ENCODE measurements around the gene PLPP4. TPM values are rescaled to one million over a fixed set of nuclear protein-coding genes. Genes with fewer than 3 reads are reported as not detected.

PLPP4 gene
- total RNA-seq, 2 experiments from 2014 or later = not detected

DNA sequence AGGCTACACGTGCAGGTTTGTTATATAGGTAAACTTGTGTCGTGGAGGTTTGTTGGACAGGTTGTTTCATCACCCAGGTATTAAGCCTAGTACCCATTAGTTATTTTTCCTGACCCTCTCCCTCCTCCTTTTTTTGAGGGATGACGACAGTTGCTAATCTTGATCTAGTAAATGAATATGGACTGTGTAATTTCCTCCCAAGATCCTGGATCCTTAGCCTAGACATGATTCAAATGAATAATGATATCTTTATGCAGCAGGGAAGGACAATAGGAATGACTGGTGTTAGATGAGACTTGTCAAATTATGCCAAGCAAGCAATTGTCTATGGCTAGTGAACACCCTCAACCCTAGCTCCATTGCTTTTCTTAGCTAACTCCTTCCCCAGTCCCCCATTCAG is 156.2 kb downstream of the PLPP4 start:
- no peaks in the 10 kb centered on the region for H3K27me3 ChIP-seq (ENCODE audit: control insufficient read depth in 1 of 2, insufficient read depth in 2 of 2, low read length in 2 of 2)
- TF ChIP-seq, protein P1, sequence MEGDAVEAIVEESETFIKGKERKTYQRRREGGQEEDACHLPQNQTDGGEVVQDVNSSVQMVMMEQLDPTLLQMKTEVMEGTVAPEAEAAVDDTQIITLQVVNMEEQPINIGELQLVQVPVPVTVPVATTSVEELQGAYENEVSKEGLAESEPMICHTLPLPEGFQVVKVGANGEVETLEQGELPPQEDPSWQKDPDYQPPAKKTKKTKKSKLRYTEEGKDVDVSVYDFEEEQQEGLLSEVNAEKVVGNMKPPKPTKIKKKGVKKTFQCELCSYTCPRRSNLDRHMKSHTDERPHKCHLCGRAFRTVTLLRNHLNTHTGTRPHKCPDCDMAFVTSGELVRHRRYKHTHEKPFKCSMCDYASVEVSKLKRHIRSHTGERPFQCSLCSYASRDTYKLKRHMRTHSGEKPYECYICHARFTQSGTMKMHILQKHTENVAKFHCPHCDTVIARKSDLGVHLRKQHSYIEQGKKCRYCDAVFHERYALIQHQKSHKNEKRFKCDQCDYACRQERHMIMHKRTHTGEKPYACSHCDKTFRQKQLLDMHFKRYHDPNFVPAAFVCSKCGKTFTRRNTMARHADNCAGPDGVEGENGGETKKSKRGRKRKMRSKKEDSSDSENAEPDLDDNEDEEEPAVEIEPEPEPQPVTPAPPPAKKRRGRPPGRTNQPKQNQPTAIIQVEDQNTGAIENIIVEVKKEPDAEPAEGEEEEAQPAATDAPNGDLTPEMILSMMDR (IDR thresholded peaks at IDR 0.05) = no peak
- H3K27me3 Mint-ChIP-seq = no peaks in the 10 kb centered on the region
- H3K9me3 ChIP-seq (ENCODE audit: control insufficient read depth in 1 of 2, insufficient read depth in 1 of 2, low read length in 2 of 2) = no peaks in the 10 kb centered on the region
- DNase-seq (no peak), ATAC-seq (ENCODE audit: poor library complexity) (no peak)
- no peaks in the 10 kb centered on the region for H3K36me3 ChIP-seq (ENCODE audit: insufficient read depth, low read length)
- no peaks in the 10 kb centered on the region for H3K4me1 ChIP-seq (ENCODE audit: insufficient read depth, low read length)
- no peak overlapping the region for H3K27ac ChIP-seq (ENCODE audit: low read depth in 1 of 2, low read length in 2 of 2)
- no peaks in the 10 kb centered on the region for H3K9me3 Mint-ChIP-seq
- no peak overlapping the region for H3K27ac Mint-ChIP-seq
- H3K4me3 ChIP-seq (ENCODE audit: low read length) = no peak overlapping the region
- no peak overlapping the region for H3K4me3 Mint-ChIP-seq
- no peaks in the 10 kb centered on the region for H3K36me3 Mint-ChIP-seq (ENCODE audit: low read depth)
- intact Hi-C loops (cut with DNase I, micrococcal nuclease) = no loop called here
- H3K4me1 Mint-ChIP-seq (ENCODE audit: low read depth) = no peaks in the 10 kb centered on the region
- CTCF ChIA-PET = no interaction called here
- POLR2A ChIA-PET = no interaction called here

DNA sequence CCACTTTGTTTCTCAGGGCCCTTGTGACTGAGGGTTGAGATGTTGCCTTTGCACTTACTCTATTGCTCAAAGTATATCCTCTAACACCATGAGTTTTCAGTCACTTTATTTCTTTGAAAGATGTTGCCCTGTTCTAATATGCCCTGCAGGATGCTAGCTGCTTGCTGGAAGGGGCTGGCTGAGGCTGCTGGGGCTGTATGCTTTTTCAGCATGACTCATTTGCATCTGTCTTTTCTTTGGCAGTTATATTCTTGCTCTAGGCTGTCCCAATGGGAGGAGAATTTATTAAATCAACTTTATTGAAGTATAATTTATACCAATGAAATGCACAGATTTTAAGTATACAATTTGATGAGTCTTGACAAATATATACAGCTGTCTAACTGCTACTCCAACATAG is 157.7 kb downstream of the PLPP4 start:
- no peak overlapping the region for H3K27ac Mint-ChIP-seq
- ATAC-seq (ENCODE audit: poor library complexity) = no peak

DNA sequence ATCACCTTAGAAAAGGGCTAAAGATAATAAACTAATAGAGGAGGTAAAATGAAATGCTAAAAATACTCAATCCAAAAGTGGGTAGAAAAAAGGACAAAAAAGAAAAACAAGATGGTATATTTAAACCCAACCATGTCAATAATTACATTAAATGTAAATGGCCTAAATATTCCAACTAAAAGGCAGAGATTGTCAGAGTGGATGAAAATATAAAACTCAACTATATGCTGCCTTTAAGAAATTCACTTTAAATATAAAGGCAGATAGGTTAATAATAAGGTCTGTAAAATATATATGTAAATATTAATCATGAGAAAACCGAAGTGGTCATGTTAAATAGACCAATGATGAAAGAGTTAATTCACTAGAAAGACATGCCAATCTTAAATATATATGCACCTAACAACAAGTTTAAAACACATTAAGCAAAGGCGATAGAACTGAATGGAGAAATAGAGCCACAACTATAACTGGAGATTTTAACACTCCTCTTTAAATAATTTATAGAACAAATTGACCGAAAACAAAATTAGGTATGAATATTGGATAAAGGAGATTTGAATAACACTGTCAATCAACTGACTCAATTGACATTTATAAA is 159.4 kb downstream of the PLPP4 start:
- no peaks in the 10 kb centered on the region for H3K9me3 ChIP-seq (ENCODE audit: control insufficient read depth in 1 of 2, insufficient read depth in 1 of 2, low read length in 2 of 2)
- ATAC-seq (ENCODE audit: poor library complexity) (no peak), DNase-seq (no peak)
- Mint-ChIP-seq H3K27ac (no peak overlapping the region), H3K4me1 (ENCODE audit: low read depth) (no peaks in the 10 kb centered on the region), H3K27me3 (no peaks in the 10 kb centered on the region), H3K9me3 (no peaks in the 10 kb centered on the region), H3K36me3 (ENCODE audit: low read depth) (no peaks in the 10 kb centered on the region), H3K4me3 (no peak overlapping the region)
- intact Hi-C loops (cut with DNase I, micrococcal nuclease) = no loop called here
- no peak overlapping the region for H3K4me3 ChIP-seq (ENCODE audit: low read length)
- ChIA-PET CTCF (no interaction called here), POLR2A (no interaction called here)
- H3K27ac ChIP-seq (ENCODE audit: low read depth in 1 of 2, low read length in 2 of 2) = no peak overlapping the region
- no peaks in the 10 kb centered on the region for H3K36me3 ChIP-seq (ENCODE audit: insufficient read depth, low read length)
- no peaks in the 10 kb centered on the region for H3K4me1 ChIP-seq (ENCODE audit: insufficient read depth, low read length)
- no peaks in the 10 kb centered on the region for H3K27me3 ChIP-seq (ENCODE audit: control insufficient read depth in 1 of 2, insufficient read depth in 2 of 2, low read length in 2 of 2)
- TF ChIP-seq, protein P1 (IDR thresholded peaks at IDR 0.05) = no peak

More for the DNA sequence above, 157.7 kb downstream of the PLPP4 start:
- Histone ChIP-seq H3K36me3 (ENCODE audit: insufficient read depth, low read length) (no peaks in the 10 kb centered on the region), H3K4me1 (ENCODE audit: insufficient read depth, low read length) (no peaks in the 10 kb centered on the region), H3K27ac (ENCODE audit: low read depth in 1 of 2, low read length in 2 of 2) (no peak overlapping the region), H3K9me3 (ENCODE audit: control insufficient read depth in 1 of 2, insufficient read depth in 1 of 2, low read length in 2 of 2) (no peaks in the 10 kb centered on the region), H3K4me3 (ENCODE audit: low read length) (no peak overlapping the region), H3K27me3 (ENCODE audit: control insufficient read depth in 1 of 2, insufficient read depth in 2 of 2, low read length in 2 of 2) (no peaks in the 10 kb centered on the region)
- Mint-ChIP-seq H3K4me3 (no peak overlapping the region), H3K9me3 (no peaks in the 10 kb centered on the region), H3K36me3 (ENCODE audit: low read depth) (no peaks in the 10 kb centered on the region), H3K27me3 (no peaks in the 10 kb centered on the region), H3K4me1 (ENCODE audit: low read depth) (no peaks in the 10 kb centered on the region)
- ChIA-PET CTCF (no interaction called here), POLR2A (no interaction called here)
- TF ChIP-seq, protein P1 (IDR thresholded peaks at IDR 0.05) = no peak
- intact Hi-C loops (cut with DNase I, micrococcal nuclease) = no loop called here
- no peak for DNase-seq

Data from CD4-positive, alpha-beta T cell (primary cell).